K562 (cell line): ENCODE measurements around the gene PRDX6. TPM values are rescaled to one million over a fixed set of nuclear protein-coding genes. Genes with fewer than 3 reads are reported as not detected.
A peak's percentile ranks its signal among the peaks of the same experiment; 100 is the strongest.

Experiments used
- CHD1 ChIP-seq: fragments of 200-600 bp; sonication (generic); IDR thresholded peaks from one replicate; pipeline ENCODE4 v1.6.1; 2012; ENCODE audit warnings: mild to moderate bottlenecking, moderate library complexity, low read length, inconsistent platforms
- FOXK2 ChIP-seq, 2 experiments: fragments of 450-650 bp; IDR thresholded peaks in 1 of 2; conservative IDR thresholded peaks in 1 of 2; 2 replicates each; pipeline ENCODE4 v1.6.1; 2016; ENCODE audit warnings: low read depth in 2 of 2, mild to moderate bottlenecking in 1 of 2
- JUNB ChIP-seq: fragments of 450-650 bp; formaldehyde crosslinking; conservative IDR thresholded peaks from 2 replicates; pipeline ENCODE4 v1.4.0; 2020; ENCODE audit warnings: mild to moderate bottlenecking
- KLF1 ChIP-seq: fragments of 450-650 bp; IDR thresholded peaks from 2 replicates; pipeline ENCODE4 v1.6.1; 2016; ENCODE audit warnings: missing genetic modification characterization, missing compliant biosample characterization
- L3MBTL2 ChIP-seq: fragments of 450-650 bp; IDR thresholded peaks from 2 replicates; pipeline ENCODE4 v1.6.1; 2016; ENCODE audit warnings: mild to moderate bottlenecking, moderate library complexity
- MEIS2 ChIP-seq: fragments of 450-650 bp; IDR thresholded peaks from 2 replicates; pipeline ENCODE4 v1.6.1; 2014; ENCODE audit warnings: mild to moderate bottlenecking; ENCODE audit not compliant: partially characterized antibody
- NRF1 ChIP-seq, 2 experiments: fragments of 450-650 bp; IDR thresholded peaks in 1 of 2; conservative IDR thresholded peaks in 1 of 2; 2 replicates each; pipeline ENCODE4 v1.6.1; 2014; ENCODE audit warnings: mild to moderate bottlenecking in 2 of 2
- RBM14 ChIP-seq: fragments of 200-400 bp; formaldehyde crosslinking; IDR thresholded peaks from 2 replicates; pipeline ENCODE4 v1.6.1; 2018; ENCODE audit warnings: low read depth, mild to moderate bottlenecking, low read length, moderate library complexity, borderline replicate concordance; ENCODE audit not compliant: insufficient read depth
- RBM22 ChIP-seq: fragments of 200-400 bp; formaldehyde crosslinking; IDR thresholded peaks from 2 replicates; pipeline ENCODE4 v1.6.1; 2018; ENCODE audit warnings: low read length, low read depth; ENCODE audit not compliant: poor library complexity, severe bottlenecking
- SIN3A ChIP-seq, 2 experiments: fragments of 150-350 bp in 1 of 2; IDR thresholded peaks; 2 replicates each; pipeline ENCODE4 v1.6.1; 2011 to 2016; ENCODE audit warnings: borderline replicate concordance in 2 of 2, low read depth in 2 of 2, low read length in 2 of 2, mild to moderate bottlenecking in 2 of 2, moderate library complexity in 2 of 2; ENCODE audit not compliant: control insufficient read depth in 1 of 2
- TEAD4 ChIP-seq, 2 experiments: sonication (generic) in 1 of 2; formaldehyde crosslinking in 1 of 2; IDR thresholded peaks; 2 replicates each; pipeline versions ENCODE4 v1.6.1 to v1.8.0; 2012 to 2022; ENCODE audit warnings: borderline replicate concordance in 1 of 2, inconsistent platforms in 1 of 2, low read length in 1 of 2, mild to moderate bottlenecking in 1 of 2, missing genetic modification reagents in 1 of 2
- VEZF1 ChIP-seq: fragments of 200-800 bp; sonication (Bioruptor generic); IDR thresholded peaks from 2 replicates; pipeline ENCODE4 v1.6.1; 2017; ENCODE audit warnings: missing genetic modification characterization, missing compliant biosample characterization
- ZBTB49 ChIP-seq: sonication (generic); formaldehyde crosslinking; IDR thresholded peaks from 2 replicates; pipeline ENCODE4 v1.8.0; 2022; ENCODE audit warnings: missing genetic modification reagents, mild to moderate bottlenecking, borderline replicate concordance
- ZBTB9 ChIP-seq: fragments of 450-650 bp; formaldehyde crosslinking; IDR thresholded peaks from 2 replicates; pipeline ENCODE4 v1.4.0; 2020; ENCODE audit warnings: mild to moderate bottlenecking, moderate library complexity
- ZNF134 ChIP-seq: fragments of 250-450 bp; sonication (Bioruptor Pico); conservative IDR thresholded peaks from 2 replicates; pipeline ENCODE4 v1.4.0; 2020
- ZNF224 ChIP-seq: sonication (generic); formaldehyde crosslinking; IDR thresholded peaks from 2 replicates; pipeline ENCODE4 v1.8.0; 2022; ENCODE audit warnings: mild to moderate bottlenecking, missing genetic modification reagents
- ZNF57 ChIP-seq: fragments of 450-650 bp; formaldehyde crosslinking; IDR thresholded peaks from 2 replicates; pipeline ENCODE4 v1.4.0; 2020; ENCODE audit warnings: mild to moderate bottlenecking, moderate library complexity
- ZNF639 ChIP-seq, 2 experiments: fragments of 200-800 bp in 1 of 2; sonication (Bioruptor generic) in 1 of 2; sonication (generic) in 1 of 2; formaldehyde crosslinking in 1 of 2; IDR thresholded peaks in 1 of 2; conservative IDR thresholded peaks in 1 of 2; 2 replicates each; pipeline versions ENCODE4 v1.5.0 to v1.6.1; 2016 to 2020; ENCODE audit warnings: missing compliant biosample characterization in 1 of 2, missing genetic modification characterization in 1 of 2, missing genetic modification reagents in 1 of 2
- ZNF695 ChIP-seq: fragments of 450-650 bp; formaldehyde crosslinking; IDR thresholded peaks from 2 replicates; pipeline ENCODE4 v1.4.0; 2020; ENCODE audit warnings: mild to moderate bottlenecking, moderate library complexity
- polyA plus RNA-seq, 8 experiments: library from polyadenylated mRNA; depleted of rRNA in 4 of 8; stranded (reverse) in 5 of 8; unstranded in 3 of 8; fragments of >200 nt; fragmentation: Nextera tagmentation in 2 of 8; fragmentation: Illumina TruSeq in 1 of 8; extraction: Ambion mirVana in 2 of 8; extraction: Trizol in 1 of 8; gene quantifications; 2 replicates each; pipeline versions ENCODE4 v1.2.1 to v1.2.3, GENCODE V29; 2011 to 2014; ENCODE audit warnings: inconsistent platforms in 1 of 8, missing spikeins in 1 of 8
- total RNA-seq, 7 experiments: library from RNA; depleted of rRNA in 6 of 7; stranded (reverse); fragments of >200 nt in 6 of 7; fragmentation: Illumina TruSeq in 2 of 7; extraction: Trizol in 2 of 7; gene quantifications; 2 replicates each; pipeline versions ENCODE4 v1.2.1 to v1.2.3, GENCODE V29; 2011 to 2021; ENCODE audit warnings: low replicate concordance in 1 of 7

Gene PRDX6
- total and polyA plus RNA-seq, 9 of the 15 experiments (the other 6 are each of a cell fraction or from before 2014, with no cell fraction given), result 277 to 1,082 (median 610) TPM

GRCh38 chr1:173476665-173477285 lies 360 bp upstream of the PRDX6 start (continued):
- no peak for TF ChIP-seq RBM14
- peak; percentile 89 for TF ChIP-seq L3MBTL2
- TF ChIP-seq SIN3A (IDR thresholded peaks at IDR 0.05; ENCODE audit: borderline replicate concordance in 2 of 2, control insufficient read depth in 1 of 2, low read depth in 2 of 2, low read length in 2 of 2), result peak in 1 of 2 experiments; percentile 82; a peak in 1 of 4 replicates
- peak in 1 of 2 experiments; percentile 39; a peak in 1 of 4 replicates for TF ChIP-seq FOXK2 (conservative IDR thresholded peaks at IDR 0.05 in 1 of 2, IDR thresholded peaks at IDR 0.05 in 1 of 2; ENCODE audit: low read depth in 2 of 2)
- peak; percentile 36; the same call in 1 of the 2 replicates for TF ChIP-seq TEAD4 (IDR thresholded peaks at IDR 0.05; ENCODE audit: low read length)
- no peak for TF ChIP-seq TEAD4 (CRISPR knock-in tag; IDR thresholded peaks at IDR 0.05; ENCODE audit: borderline replicate concordance)
- peak; percentile 71; the same call in 1 of the 2 replicates for TF ChIP-seq KLF1 (tag)
- no peak for TF ChIP-seq JUNB (CRISPR knock-in tag)
- 0 out of 2 replicates have a peak, but pooled peaks have one; percentile 4 for TF ChIP-seq ZNF134
- TF ChIP-seq ZNF695 (CRISPR knock-in tag), result 0 out of 2 replicates have a peak, but pooled peaks have one; percentile 18
- peak; percentile 50 for TF ChIP-seq MEIS2
- peak; percentile 90 for TF ChIP-seq VEZF1
- 0 out of 2 replicates have a peak, but pooled peaks have one; percentile 84 for TF ChIP-seq ZBTB49
- peak; percentile 68; the same call in 1 of the 2 replicates for TF ChIP-seq ZNF224 (CRISPR knock-in tag)
- no peak for TF ChIP-seq RBM22
- peak in 1 of 2 experiments; percentile 77; a peak in 2 of 4 replicates for TF ChIP-seq ZNF639 (CRISPR knock-in tag; conservative IDR thresholded peaks at IDR 0.05 in 1 of 2, IDR thresholded peaks at IDR 0.05 in 1 of 2)
- TF ChIP-seq ZBTB9 (CRISPR knock-in tag), result peak; percentile 90
- peak; percentile 91 to 92 for TF ChIP-seq NRF1 (conservative IDR thresholded peaks at IDR 0.05 in 1 of 2, IDR thresholded peaks at IDR 0.05 in 1 of 2)
- TF ChIP-seq CHD1, result peak; percentile 60
- no peak for TF ChIP-seq ZNF57 (CRISPR knock-in tag)
